NOMO-1 treated with dmso at 0.1 percent for 144 hours (cell line): Measurements from ENCODE around the gene LINC01488.

Experiments used
- DNase-seq: peaks from one replicate; lab custom pipeline; 2025; ENCODE audit not compliant: unreplicated experiment; lab: John Stamatoyannopoulos, UW

The LINC01488 gene

GRCh38 chr11:69444381-69445130, 36.9 kb upstream of the LINC01488 start:
- DNase-seq, result peak; percentile 84

- DNase-seq, result peak; percentile 48
These were observed 36.4 kb upstream of the LINC01488 start for GRCh38 chr11:69445131-69445470.

- DNase-seq, result no peak
These were observed 35.4 kb upstream of the LINC01488 start for GRCh38 chr11:69446108-69446507.

- no peak for DNase-seq
These were observed 33.7 kb upstream of the LINC01488 start for GRCh38 chr11:69447786-69448185.

- DNase-seq, result no peak
These were observed 32.8 kb upstream of the LINC01488 start for GRCh38 chr11:69448471-69449284.

- no peak for DNase-seq
These were observed 32.0 kb upstream of the LINC01488 start for GRCh38 chr11:69449320-69450063.

GRCh38 chr11:69450064-69450856, 31.2 kb upstream of the LINC01488 start:
- DNase-seq, result no peak

- DNase-seq, result no peak
These were observed 30.6 kb upstream of the LINC01488 start for GRCh38 chr11:69450857-69451220.

- no peak for DNase-seq
These were observed 30.2 kb upstream of the LINC01488 start for GRCh38 chr11:69451289-69451688.

DNA sequence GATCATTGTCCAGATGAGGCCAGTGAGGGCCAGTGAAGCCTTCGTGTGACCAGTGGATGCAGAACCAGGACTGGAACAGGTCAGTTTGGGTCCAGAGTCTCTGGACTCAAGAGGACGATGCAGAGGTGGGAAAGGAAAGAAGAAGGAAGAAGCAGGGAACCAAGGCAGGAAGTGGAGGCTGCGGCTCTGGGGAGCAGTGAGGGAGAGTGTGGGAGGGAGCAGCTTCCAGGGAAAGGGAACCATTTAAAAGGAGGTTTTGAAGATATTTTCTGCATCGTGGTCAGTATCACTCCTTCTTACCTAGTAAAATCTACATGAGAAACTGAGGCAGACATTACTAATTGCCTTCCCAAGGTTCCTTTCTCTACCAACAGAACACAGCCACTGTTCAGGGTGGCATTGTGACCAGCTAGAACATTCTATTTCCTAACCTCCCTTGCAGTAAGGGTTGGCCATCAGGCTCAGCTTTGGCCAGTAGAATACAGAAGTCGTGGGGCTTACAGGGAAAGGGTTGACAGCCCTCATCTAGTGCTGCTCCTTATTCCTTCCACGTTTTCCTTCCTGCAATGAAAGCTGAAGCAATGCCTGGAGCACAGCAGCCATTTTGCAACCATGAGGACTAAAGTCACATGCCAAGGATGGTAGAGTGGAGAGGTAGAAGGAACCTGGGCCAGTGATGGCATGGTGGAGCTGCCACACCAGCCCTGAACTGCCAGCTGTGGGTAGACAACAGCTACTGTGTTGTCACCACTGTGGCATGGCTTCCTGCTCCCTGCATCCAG, 29.1 kb upstream of the LINC01488 start:
- no peak for DNase-seq

DNA sequence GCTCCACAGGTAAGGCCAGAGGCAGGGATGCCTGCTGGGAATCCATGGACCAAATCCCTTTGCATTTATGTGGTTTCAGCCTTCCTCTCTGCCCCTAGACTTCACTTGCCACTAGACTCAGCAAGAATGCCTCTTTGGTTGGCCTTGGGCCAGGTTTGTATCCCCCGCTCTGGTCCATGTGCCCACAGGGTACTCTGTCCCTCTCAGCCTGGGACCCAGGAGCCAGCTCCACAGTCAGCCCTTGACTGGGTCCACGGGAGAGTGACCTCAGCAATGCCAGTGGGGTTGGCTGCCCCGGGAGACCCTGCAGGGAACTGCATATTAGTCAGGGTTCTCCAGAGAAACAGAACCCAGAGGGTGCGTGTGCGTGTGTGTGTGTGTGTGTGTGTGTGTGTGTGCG, 28.3 kb upstream of the LINC01488 start:
- DNase-seq, result no peak

DNA sequence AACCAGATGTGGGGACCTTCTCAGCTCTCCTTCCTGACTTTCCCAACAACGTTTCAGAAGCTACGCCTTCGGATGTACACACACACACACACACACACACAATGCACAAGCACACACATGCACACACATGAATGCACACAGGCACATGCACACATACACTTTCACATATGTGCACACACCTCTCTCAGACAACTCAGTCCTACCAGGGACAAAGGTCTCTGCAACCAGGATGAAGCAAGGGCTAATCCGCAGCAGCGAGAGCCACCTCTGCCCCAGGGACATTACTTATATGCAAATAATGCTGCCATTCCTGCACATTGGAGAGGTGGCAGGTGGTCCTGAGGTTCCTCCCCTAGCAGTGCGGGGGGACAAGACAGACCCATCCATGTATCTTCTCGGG, 27.4 kb upstream of the LINC01488 start:
- DNase-seq, result no peak

GRCh38 chr11:69455969-69456368, 25.5 kb upstream of the LINC01488 start:
- no peak for DNase-seq

DNA sequence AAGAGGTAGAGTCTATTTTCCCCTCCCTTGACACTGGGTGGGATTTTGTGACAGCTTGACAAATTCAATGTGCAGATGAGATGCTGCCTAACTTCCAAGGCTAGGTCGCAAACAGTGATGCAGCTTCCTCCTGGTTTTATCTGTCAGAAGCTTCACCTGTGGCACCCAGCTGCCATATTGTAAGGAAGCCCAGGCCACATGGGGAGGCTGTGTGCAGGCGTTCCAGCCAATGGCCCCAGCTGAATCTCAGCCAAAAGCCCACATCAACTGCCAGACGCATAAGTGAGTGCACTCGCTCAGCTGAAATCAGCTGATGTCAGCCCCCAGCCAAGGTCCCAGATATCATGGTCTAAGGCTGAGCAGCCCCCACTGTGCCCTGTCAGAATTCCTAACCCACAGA, 24.8 kb upstream of the LINC01488 start:
- DNase-seq, result no peak

DNA sequence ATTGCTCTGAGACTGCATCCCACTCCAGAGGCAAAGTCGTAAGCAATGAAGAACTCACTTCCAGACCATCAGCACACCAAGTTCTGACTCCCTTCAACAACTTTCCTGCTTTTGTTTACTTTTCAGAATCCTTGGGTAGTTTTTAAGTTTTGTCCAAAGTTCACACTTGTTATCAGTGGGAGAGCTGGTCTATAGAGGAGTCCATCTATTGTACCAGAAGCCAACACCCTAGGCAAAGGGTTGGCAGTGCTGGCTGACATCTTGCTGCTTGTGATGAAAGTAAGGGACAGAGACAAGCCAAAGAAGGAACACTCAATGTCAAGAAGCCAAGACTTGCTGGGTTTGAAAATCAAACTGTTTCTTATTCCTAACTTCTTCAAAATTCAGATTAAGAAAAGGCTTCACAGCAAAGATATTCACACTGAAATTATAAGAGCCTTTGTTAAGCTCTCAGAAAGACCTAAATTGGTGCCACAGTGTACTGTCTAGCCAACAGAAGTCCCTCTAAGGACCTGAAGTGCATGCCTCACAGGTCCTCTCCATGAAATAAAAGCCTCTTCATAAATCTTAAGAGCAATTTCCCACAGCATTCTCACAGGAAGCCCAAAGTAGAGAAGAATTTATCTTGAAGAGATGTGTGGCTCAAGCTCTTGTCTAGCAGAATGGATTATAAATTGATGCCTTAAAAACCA, 21.5 kb upstream of the LINC01488 start:
- DNase-seq, result no peak

DNA sequence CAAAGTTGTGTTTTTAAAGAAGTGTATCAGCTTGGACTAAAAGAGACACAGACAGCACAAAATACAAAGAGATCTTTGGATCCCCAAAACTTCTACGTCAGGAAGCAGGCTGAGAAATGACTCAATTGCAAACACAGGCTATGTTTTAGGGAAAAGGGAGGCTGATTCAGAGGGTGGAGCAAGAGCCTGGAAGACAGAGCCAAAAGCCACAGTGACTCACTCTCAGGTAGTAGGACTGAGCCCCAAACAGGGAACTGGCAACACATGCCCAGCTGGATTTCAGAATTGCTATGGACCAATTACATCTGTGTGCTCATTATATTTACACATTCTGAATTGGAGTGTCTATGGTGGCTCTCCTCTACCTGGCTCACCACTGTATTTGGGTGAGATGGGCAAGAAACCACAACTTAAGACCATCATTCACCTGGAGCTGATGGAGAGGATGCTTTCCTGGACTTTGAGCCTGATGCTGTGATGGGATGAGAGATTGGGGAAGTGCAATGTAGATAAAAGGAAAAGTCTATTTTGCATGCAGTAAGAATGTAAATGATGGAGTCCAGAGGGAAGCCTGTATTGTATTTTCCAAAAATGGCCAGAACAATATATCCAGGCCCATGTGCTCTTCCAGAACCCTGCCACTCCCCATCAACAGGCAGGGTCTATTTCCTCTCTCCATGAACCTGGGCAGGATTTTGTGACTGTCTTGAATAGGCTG, 20.8 kb upstream of the LINC01488 start:
- no peak for DNase-seq

GRCh38 chr11:69461272-69461962, 20.0 kb upstream of the LINC01488 start:
- DNase-seq, result no peak

DNA sequence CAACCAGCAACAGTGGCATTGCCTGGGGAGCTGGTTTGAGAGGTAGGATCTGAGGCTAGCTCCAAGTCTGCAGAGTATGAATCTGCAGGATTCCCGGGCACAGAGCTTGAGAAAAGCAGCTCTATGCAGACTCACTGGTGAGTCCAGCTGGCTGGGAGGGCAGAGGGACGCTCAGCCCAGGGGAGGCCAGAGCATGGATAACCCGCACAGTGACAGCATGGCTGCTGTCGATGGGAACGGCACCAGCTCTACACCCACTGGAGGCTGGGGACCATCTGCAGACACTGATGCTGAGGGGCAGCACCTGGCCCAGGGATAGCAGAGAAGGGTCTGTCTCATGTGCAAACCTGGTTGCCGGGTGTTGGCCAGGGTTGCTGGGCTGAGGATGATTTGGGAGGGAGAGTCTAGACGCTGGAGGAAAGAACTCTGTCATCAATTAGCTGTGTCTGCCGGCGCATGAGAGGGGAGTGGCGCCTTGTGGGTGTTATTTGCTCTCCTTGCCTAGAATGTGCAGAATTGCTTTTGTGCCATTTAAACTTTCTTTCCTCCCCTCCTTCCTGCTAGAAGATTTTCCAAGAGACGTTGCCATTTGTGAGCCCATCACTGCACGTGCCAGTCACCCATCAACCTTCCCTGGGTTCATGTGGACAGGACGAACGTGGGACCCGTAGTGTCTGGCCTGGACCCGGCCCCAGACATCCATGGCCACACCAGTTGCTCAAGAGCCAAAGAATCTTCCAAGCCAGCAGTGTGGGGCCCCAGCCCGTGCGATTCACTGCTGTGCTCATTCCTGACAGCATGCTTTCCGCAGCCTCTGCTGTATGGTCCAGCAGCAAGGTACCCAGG, 19.1 kb upstream of the LINC01488 start:
- DNase-seq, result no peak
